Measurements from ENCODE around the gene TFPT. TPM values are rescaled to one million over a fixed set of nuclear protein-coding genes. Genes with fewer than 3 reads are reported as not detected.

TFPT gene
- total RNA-seq, 2 experiments from 2014 or later: 27.7 to 28.1 TPM

GRCh38 chr19:54142166-54142780, 26.8 kb upstream of the TFPT start:
- no peaks in the 10 kb centered on the region for H3K9me3 Mint-ChIP-seq
- no peaks in the 10 kb centered on the region for H3K27me3 Mint-ChIP-seq
- no peak for DNase-seq
- H3K4me1 Mint-ChIP-seq (ENCODE audit: low read depth): peaks cover 32% of the 10 kb centered on the region
- intact Hi-C loops (cut with micrococcal nuclease): no loop called here
- H3K4me3 Mint-ChIP-seq: no peak overlapping the region
- H3K36me3 Mint-ChIP-seq (ENCODE audit: low read depth): peaks cover 40% of the 10 kb centered on the region
- ATAC-seq: no peak
- TF ChIP-seq CTCF (IDR thresholded peaks at IDR 0.05): no peak
- POLR2A ChIA-PET: interaction anchor here (1.2 to 2.3 kb wide), 2 partner anchors 10 to 11 kb away, joined by 3 to 10 read pairs; no protein-coding TSS in a partner anchor
- CTCF ChIA-PET: interaction anchor here (1.2 kb wide), 1 partner anchor 18 kb away, joined by 3 read pairs; the partner anchor contains the start of gene LENG1
- H3K27ac Mint-ChIP-seq: peak overlapping the region; percentile 4

GRCh38 chr19:54141356-54141755, 25.9 kb upstream of the TFPT start:
- Mint-ChIP-seq H3K9me3 (no peaks in the 10 kb centered on the region), H3K4me3 (no peak overlapping the region), H3K4me1 (ENCODE audit: low read depth) (peaks cover 36% of the 10 kb centered on the region), H3K27me3 (no peaks in the 10 kb centered on the region), H3K27ac (no peak overlapping the region), H3K36me3 (ENCODE audit: low read depth) (peaks cover 33% of the 10 kb centered on the region)
- DNase-seq (no peak), ATAC-seq (no peak)
- TF ChIP-seq CTCF (IDR thresholded peaks at IDR 0.05): no peak
- ChIA-PET POLR2A (interaction anchor here (1.2 to 5.5 kb wide), 2 partner anchors 11 to 26 kb away, joined by 3 to 29 read pairs; partner anchors contain the start of genes PRPF31 and TFPT), CTCF (no interaction called here)
- intact Hi-C loops (cut with micrococcal nuclease): no loop called here

DNA sequence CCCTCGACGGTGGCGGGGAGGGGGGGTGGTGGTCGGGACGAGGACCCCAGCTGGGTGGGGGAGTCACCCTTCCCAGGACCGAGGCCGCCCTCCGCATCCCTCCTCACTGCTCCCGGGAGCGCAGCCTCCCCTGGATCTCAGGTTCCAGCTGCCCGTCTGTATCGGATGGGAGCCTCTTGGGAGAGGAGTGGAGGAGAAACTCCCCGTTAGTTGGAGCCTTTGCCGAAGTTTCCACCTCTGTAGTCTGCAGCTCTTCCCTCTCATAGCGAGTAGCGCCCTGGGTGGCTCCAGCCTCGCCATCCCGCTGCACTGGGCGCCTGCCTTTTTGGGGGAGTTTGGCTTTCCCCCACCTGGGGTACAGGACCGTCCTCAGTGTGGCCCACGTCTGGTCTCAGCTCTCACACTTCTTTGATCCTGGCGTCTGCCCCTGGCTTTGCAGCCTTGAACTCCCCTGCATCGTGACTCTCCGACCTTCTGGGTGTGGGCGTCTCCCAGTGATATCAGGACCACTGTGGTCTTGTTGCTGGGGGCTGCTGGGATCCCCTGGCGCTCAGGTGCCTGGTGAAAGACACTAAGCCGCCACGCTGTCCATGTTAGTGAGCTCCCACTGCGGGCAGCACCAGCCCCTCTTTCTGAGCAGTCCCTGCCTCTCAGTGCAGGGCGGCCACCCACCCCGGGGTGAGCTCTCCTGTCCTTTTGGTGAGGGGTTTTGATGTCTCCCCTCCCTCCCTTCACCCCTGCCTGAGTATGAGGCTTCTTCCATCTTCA, 23.2 kb upstream of the TFPT start:
- Mint-ChIP-seq H3K36me3 (ENCODE audit: low read depth) (peaks cover 18% of the 10 kb centered on the region), H3K4me1 (ENCODE audit: low read depth) (peaks cover 49% of the 10 kb centered on the region), H3K9me3 (no peaks in the 10 kb centered on the region), H3K4me3 (peak overlapping the region; percentile 87), H3K27ac (peak overlapping the region; percentile 92), H3K27me3 (no peaks in the 10 kb centered on the region)
- TF ChIP-seq CTCF (IDR thresholded peaks at IDR 0.05): no peak
- ATAC-seq: no peak
- intact Hi-C loops (cut with micrococcal nuclease): no loop called here
- CTCF ChIA-PET: interaction anchor here (1.4 to 2.3 kb wide), 2 partner anchors 50 to 127 kb away, joined by 6 read pairs; partner anchors contain the start of gene MBOAT7
- DNase-seq: peak; percentile 60
- POLR2A ChIA-PET: interaction anchor here (0.6 to 5.5 kb wide), 13 partner anchors 12 to 69 kb away, joined by 3 to 29 read pairs (median 4); partner anchors contain the start of genes LENG1, PRPF31, TFPT and TSEN34

GRCh38 chr19:54137699-54138488, 22.4 kb upstream of the TFPT start, which contains the start of gene CNOT3:
CNOT3 (plus strand) TSS chr19:54137762; CDS start chr19:54142979, 5,217 bp downstream.
- Mint-ChIP-seq H3K27ac (peak within 1 kb of the TSS; percentile 92), H3K27me3 (no peaks in the 10 kb centered on the region), H3K36me3 (ENCODE audit: low read depth) (peaks cover 16% of the 10 kb centered on the region), H3K4me1 (ENCODE audit: low read depth) (peaks cover 49% of the 10 kb centered on the region), H3K9me3 (no peaks in the 10 kb centered on the region), H3K4me3 (peak within 1 kb of the TSS; percentile 87)
- intact Hi-C loops (cut with micrococcal nuclease): loop anchor here (2.0 kb wide), 1 partner anchor 23 kb away; the partner anchor contains the start of genes PRPF31 and TFPT
- TF ChIP-seq CTCF (IDR thresholded peaks at IDR 0.05): no peak
- peak; percentile 49 for DNase-seq
- POLR2A ChIA-PET: interaction anchor here (0.7 to 5.5 kb wide), 15 partner anchors 10 to 90 kb away, joined by 3 to 29 read pairs (median 4); partner anchors contain the start of genes LENG1, PRPF31, RPS9 and TFPT
- no peak for ATAC-seq
- CTCF ChIA-PET: interaction anchor here (0.8 to 2.3 kb wide), 6 partner anchors 12 to 128 kb away, joined by 3 to 11 read pairs (median 4); partner anchors contain the start of genes LENG1 and MBOAT7

Data from activated CD8-positive, alpha-beta T cell treated with anti-CD3 and anti-CD28 coated beads for 36 hours (primary cell).